Measurements from ENCODE around the gene ADGRG1.

ADGRG1 gene

DNA sequence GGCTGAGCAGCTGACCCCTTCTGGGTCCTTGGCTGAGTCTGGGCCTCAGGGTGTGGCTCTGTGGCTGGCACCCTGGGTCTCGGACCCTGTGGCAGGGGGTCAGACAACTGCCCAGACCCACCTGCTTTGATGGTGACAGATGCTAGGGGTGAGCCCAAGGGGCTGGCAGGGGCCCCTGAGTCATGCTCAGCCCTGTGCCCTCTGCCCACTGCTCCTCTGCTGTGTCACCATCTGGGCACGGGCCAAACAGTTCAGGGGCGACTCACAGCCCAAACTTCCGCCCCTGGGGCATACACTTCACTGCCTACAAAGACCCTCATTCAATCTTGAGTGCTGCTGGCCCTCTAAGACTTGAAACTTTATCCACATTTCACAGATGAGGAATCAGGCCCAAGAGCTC lies 5.7 kb downstream of the ADGRG1 start:
- no peak for DNase-seq (ENCODE audit: low read depth in 1 of 2, low spot score in 1 of 2)

GRCh38 chr16:57635266-57636097 lies 7.1 kb downstream of the ADGRG1 start:
- no peak for DNase-seq (ENCODE audit: low read depth in 1 of 2, low spot score in 1 of 2)

DNA sequence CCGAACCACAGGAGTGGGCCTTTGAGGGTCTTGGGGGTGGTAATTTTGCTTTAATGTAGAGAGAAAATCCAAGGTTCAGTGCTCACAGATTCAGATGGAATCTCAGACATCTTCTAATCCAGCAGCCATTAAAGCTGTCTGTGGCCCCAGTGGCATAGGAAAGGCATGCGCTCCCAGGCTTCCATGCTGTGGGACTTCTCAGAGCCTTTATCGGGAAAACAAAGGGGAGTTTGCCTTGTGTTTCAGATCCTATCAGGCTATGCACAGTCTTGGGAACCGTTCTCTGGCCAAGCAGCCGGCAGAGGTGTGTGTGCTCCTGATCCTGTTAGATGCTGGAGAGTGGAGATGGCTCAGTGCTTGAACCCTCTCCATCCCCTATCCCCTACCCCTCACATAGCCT lies 7.8 kb downstream of the ADGRG1 start:
- DNase-seq (ENCODE audit: low read depth in 1 of 2, low spot score in 1 of 2), result no peak

- DNase-seq (ENCODE audit: low read depth in 1 of 2, low spot score in 1 of 2), result no peak
These were observed 8.6 kb downstream of the ADGRG1 start for GRCh38 chr16:57637020-57637419.

- DNase-seq (ENCODE audit: low read depth in 1 of 2, low spot score in 1 of 2), result no peak
These were observed 9.0 kb downstream of the ADGRG1 start for GRCh38 chr16:57637424-57637823.

DNA sequence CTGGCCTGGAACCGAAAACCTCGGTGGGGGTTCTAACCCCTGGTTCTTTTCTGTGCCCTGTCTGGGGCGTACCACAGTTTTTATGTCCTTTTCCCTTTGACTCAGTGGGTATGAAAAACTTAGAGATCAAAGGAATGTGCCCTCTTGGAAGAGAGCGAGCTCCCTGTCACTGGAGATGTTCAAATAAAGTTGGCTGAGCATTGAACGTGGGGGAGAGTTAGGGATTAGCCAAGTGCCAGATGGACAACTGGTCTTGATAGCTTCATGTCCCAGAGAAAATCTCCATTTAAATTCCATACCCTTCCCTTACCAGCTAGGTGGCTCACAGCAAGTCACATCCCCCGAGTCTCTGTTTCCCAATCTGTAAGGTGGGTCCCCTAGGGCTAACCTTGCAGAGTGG lies 9.5 kb downstream of the ADGRG1 start:
- DNase-seq (ENCODE audit: low read depth in 1 of 2, low spot score in 1 of 2), result no peak

GRCh38 chr16:57638381-57638780 lies 10.0 kb downstream of the ADGRG1 start:
- no peak for DNase-seq (ENCODE audit: low read depth in 1 of 2, low spot score in 1 of 2)

DNA sequence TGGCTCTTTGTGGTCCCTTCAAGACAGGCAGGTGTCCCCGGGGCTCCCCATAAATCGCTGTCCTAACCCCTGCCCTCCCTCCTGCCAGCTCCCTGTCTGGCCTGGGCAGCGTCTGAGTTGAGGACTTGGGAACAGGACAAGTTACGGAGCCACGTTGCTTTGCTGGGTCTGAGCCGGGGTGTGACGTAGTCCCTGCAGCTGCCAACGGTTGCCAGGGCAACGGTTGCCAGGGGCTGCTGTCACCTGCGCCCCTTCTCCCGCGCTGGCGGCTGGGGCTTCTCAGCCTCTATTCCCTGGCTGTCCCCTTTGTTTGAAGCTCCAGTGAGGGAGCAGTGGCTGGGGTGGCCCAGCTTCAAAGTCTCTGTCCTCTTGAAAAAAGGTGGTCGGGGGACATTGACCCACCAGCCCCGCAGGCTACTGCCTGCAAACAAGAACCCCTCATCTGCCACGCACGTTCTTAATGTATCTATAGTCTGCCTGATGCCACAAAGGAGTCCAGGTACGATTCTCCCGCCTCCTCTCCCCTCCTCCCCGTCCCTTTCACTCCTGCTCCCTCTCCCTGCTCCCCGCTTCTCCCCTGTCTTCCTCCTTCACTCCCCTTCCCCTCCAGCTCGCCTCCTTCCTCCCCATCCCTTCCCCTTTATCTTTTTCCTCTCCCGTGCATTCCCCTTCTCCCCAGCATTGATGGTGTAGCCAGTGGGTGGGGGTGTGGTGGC lies 10.9 kb downstream of the ADGRG1 start:
- no peak for DNase-seq (ENCODE audit: low read depth in 1 of 2, low spot score in 1 of 2)

- no peak for DNase-seq (ENCODE audit: low read depth in 1 of 2, low spot score in 1 of 2)
These were observed 11.8 kb downstream of the ADGRG1 start for GRCh38 chr16:57640185-57640584.

- no peak for DNase-seq (ENCODE audit: low read depth in 1 of 2, low spot score in 1 of 2)
These were observed 12.2 kb downstream of the ADGRG1 start for GRCh38 chr16:57640612-57641011.

GRCh38 chr16:57642160-57643135 lies 14.0 kb downstream of the ADGRG1 start:
- DNase-seq (ENCODE audit: low read depth in 1 of 2, low spot score in 1 of 2), result no peak

DNA sequence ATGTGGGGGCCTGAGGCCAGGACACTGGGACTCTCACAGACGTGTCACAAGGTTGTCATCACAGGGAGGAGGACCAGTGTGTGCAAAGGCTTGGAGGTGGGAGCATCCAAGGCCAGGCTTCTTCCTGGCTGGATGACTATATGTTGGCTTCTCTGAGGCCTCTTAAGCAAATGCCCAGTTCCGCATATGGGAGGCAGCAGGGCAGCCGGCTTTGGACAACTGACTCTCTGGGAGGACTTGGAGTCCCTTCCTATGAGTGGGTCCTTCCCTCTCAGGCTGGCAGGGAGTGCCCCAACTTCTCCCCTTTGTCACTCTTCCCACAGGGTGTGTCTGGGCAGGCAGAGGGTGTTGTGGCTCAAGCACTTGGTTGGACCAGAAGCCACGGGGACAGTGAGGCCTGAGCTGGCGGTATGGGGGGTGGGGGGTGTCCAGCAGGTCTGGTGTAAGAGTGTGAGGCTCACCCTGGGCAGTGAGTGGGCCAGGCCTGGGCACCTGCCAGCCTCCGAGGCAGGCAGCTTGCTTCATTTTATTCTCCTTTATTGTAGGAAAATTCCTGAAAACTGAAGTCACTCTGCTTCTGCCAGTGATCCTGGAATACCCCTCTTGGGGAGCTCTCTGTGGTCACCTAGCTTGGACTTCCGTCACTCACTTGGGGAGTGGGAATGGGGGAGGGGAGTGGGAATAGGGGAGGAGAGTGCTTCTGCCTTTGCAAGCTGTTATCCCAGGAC lies 14.9 kb downstream of the ADGRG1 start:
- DNase-seq (ENCODE audit: low read depth in 1 of 2, low spot score in 1 of 2), result no peak

GRCh38 chr16:57643910-57644309 lies 15.5 kb downstream of the ADGRG1 start:
- no peak for DNase-seq (ENCODE audit: low read depth in 1 of 2, low spot score in 1 of 2)

- no peak for DNase-seq (ENCODE audit: low read depth in 1 of 2, low spot score in 1 of 2)
These were observed 16.1 kb downstream of the ADGRG1 start for GRCh38 chr16:57644383-57645014.

DNA sequence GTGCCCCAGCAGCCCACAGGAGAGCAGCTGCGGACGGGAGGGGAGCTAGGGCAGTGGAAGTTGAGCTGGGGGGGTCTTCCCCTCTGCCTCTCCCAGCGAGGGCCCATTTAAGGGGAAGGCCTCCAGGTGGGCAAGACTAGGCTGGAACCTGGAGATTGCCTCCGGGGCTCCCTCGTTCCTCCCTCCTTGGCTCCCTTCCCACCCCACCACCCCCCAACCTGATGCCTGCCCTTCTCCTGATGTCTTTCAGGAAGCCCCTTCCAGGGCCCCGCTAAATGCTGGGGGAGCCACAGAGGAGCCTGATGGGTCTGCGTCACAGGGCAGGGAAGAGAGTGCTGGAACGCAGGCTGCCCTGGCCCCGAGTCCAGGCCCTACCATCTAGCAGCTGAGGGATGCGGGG lies 16.7 kb downstream of the ADGRG1 start:
- no peak for DNase-seq (ENCODE audit: low read depth in 1 of 2, low spot score in 1 of 2)

DNA sequence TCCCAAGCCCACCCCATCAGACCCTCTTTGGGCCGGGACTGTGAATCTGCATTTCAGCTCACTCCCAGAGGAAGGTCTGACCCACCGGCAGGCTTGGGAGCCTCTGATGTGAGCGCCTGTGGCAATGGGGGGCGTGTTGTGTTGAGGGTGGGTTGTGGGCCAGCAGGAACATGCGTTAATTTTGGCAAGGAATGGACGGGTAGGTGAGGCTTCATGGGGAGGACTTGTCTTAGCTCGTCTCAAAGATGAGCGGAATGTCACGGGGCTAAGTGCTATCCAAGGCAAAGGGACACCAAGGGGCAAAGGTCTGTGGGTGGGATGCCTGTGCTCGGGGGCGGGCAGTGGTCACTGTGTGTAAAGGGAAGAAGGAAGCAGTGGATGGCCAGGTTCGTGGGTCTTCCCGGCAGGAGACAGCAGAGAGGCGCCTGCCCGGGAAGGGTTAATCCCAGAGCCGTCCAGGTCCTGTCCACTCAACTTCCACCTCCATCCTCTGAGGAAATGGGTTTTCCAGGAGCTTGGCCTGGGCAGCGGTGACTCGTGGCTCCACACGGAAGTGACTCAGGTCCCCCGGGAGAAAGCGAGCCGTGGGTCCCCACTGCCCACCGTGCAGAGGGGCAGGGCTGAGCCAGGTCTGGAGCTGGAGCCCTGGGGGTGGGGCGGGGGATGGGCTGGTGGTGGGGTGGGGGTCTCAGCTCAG lies 17.4 kb downstream of the ADGRG1 start:
- DNase-seq (ENCODE audit: low read depth in 1 of 2, low spot score in 1 of 2), result no peak

DNA sequence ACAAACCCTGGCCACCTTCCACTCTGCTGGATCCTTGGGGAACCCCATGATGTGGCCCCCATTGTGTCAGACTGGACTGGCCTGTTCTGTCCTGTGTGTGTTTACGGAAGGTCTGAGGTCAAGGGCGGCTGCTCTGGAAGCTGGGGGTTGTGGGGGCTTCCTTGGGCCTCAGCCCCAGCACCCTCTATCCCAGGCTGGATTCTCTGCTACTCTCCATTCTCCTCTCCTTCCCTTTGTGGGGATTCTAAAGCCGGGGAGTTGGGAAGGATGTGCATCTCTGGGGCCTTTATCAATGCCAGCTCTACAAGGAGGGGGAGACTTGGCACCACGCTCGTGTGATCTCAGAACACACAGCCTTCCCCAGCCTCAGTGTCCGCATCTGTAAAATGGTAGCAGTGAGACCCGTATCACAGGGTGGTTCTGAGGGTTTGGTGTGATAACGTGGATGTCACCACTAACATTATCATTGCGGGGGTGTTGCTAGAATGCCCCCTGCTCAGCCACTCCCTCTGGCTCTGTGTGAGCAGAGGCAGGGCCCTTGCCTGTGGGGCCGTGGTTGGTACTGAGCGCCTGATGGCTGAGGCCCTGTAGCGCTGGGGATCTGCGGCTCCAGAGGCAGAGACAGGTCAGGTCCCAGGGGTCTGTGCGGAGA lies 18.1 kb downstream of the ADGRG1 start:
- no peak for DNase-seq (ENCODE audit: low read depth in 1 of 2, low spot score in 1 of 2)

DNA sequence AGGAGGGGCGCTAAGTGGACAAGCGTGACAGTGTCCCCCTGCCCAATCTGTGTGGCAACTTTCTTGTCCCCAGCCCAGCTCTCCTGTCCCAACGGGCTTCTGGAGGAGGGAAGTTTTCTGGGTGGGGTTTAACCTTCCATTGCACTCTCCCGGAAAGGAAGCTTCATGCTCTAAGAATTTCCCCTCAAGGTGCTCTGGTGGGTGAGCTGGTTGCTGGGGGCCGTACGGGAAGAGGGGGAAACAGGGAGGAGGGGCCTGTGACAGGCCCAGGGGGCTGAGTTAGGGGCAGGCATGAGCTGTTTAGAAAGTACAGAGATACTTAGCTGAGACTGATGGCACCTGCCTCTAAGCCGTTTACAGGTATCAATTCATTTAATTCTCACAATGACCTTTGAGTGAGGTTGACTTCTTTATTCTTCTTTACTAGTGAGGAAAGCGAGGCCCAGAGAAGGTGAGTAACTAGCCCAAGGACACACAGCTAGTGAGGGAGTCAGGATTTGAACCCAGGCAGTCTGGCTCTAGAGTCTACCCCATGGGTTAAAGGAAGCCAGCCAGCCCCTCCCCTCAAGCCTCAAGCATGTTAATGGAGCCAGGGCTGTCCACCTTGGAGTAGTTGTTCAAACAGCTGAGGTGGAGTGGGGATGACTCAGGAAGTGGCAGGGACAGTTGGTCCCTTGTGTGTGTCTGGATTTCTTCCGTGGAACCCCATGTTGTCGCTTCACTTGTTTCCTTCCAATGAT lies 18.9 kb downstream of the ADGRG1 start:
- DNase-seq (ENCODE audit: low read depth in 1 of 2, low spot score in 1 of 2), result no peak

GRCh38 chr16:57648125-57648524 lies 19.7 kb downstream of the ADGRG1 start:
- DNase-seq (ENCODE audit: low read depth in 1 of 2, low spot score in 1 of 2), result no peak
